Spinal cord (tissue), 10 donors: Measurements from ENCODE around the gene SEMG2. TPM values are rescaled to one million over a fixed set of nuclear protein-coding genes. Genes with fewer than 3 reads are reported as not detected.

ENCODE experiments used
- DNase-seq, 6 donors: peaks; one replicate each; pipeline versions ENCODE4 v3.0.0 to v3.0.0-alpha.2; 2013 to 2015; ENCODE audit warnings: low spot score in 6 of 6, low read depth in 4 of 6
- H3K27ac ChIP-seq: one replicate; pipeline ENCODE4 v1.5.1; 2013; ENCODE audit warnings: low read depth, low read length, control low read depth
- H3K27me3 ChIP-seq: one replicate; pipeline ENCODE4 v1.6.1; 2013; ENCODE audit warnings: low read length; ENCODE audit not compliant: control insufficient read depth, insufficient read depth
- H3K36me3 ChIP-seq: one replicate; pipeline ENCODE4 v1.6.1; 2013; ENCODE audit warnings: low read length; ENCODE audit not compliant: control insufficient read depth, insufficient read depth
- H3K4me1 ChIP-seq: one replicate; pipeline ENCODE4 v1.6.1; 2013; ENCODE audit warnings: low read length; ENCODE audit not compliant: control insufficient read depth, insufficient read depth
- H3K4me3 ChIP-seq: one replicate; pipeline ENCODE4 v1.5.1; 2013; ENCODE audit warnings: low read depth, low read length, control low read depth
- H3K9me3 ChIP-seq: one replicate; pipeline ENCODE4 v1.6.1; 2013; ENCODE audit warnings: low read length; ENCODE audit not compliant: control insufficient read depth, insufficient read depth
- WGBS: methylation state at CpG from one replicate; pipeline ENCODE4 v1.1.5; 2013; ENCODE audit warnings: missing lambda C conversion rate; ENCODE audit not compliant: insufficient coverage; 5-methylcytosine and 5-hydroxymethylcytosine counted together
- polyA plus RNA-seq, 2 donors: library from polyadenylated mRNA; unstranded; fragments of 120-200 nt; gene quantifications; one replicate each; pipeline ENCODE4 v1.2.1, GENCODE V29; 2013; ENCODE audit not compliant: insufficient read length in 2 of 2
- total RNA-seq, 2 donors: library from RNA; depleted of rRNA in 1 of 2; stranded (reverse); fragments of 120-200 nt in 1 of 2; fragments of >200 nt in 1 of 2; gene quantifications; one replicate each; pipeline versions ENCODE4 v1.2.3 to v1.2.4, GENCODE V29; 2013 to 2014
- donor health status: healthy.

SEMG2 gene
- total and polyA plus RNA-seq, 4 donors = not detected

- DNase-seq = no peak
- 92% methylated on average over 2 of the region's 3 CpGs for WGBS
- Histone ChIP-seq H3K27ac (no peak overlapping the region), H3K9me3 (no peaks in the 10 kb centered on the region), H3K36me3 (no peaks in the 10 kb centered on the region), H3K4me3 (no peak overlapping the region), H3K27me3 (no peaks in the 10 kb centered on the region), H3K4me1 (no peaks in the 10 kb centered on the region)
Observed at GRCh38 chr20:45269056-45269455, 47.9 kb downstream of the SEMG2 start.

GRCh38 chr20:45269754-45270270, 48.6 kb downstream of the SEMG2 start:
- H3K36me3 ChIP-seq = no peaks in the 10 kb centered on the region
- no peaks in the 10 kb centered on the region for H3K4me1 ChIP-seq
- WGBS = 80% methylated on average over 1 of the region's 4 CpGs
- H3K9me3 ChIP-seq = no peaks in the 10 kb centered on the region
- no peak for DNase-seq
- H3K27ac ChIP-seq = no peak overlapping the region
- H3K27me3 ChIP-seq = no peaks in the 10 kb centered on the region
- H3K4me3 ChIP-seq = no peak overlapping the region

Other genes with a start within 250 kb of the SEMG2 start
- gene KCNS1, start 120.2 kb upstream of the SEMG2 start, total RNA-seq = 1 to 10 TPM; 4.0 to 6.4 TPM
- gene KCNS1, start 120.2 kb upstream of the SEMG2 start, polyA plus RNA-seq = 1 to 10 TPM; 7.0 to 7.9 TPM
- under 1 TPM in 1 of 2 donors, not detected in 1; 0.28 TPM for gene WFDC5, start 106.2 kb upstream of the SEMG2 start, total RNA-seq
- gene WFDC5, start 106.2 kb upstream of the SEMG2 start, polyA plus RNA-seq = under 1 TPM; 0.33 to 0.57 TPM
- gene WFDC12, start 96.9 kb upstream of the SEMG2 start, total RNA-seq = not detected
- not detected for gene WFDC12, start 96.9 kb upstream of the SEMG2 start, polyA plus RNA-seq
- gene PI3, start 46.5 kb upstream of the SEMG2 start, total RNA-seq = not detected
- gene PI3, start 46.5 kb upstream of the SEMG2 start, polyA plus RNA-seq = not detected
- gene SEMG1, start 14.3 kb upstream of the SEMG2 start, total RNA-seq = not detected
- gene SEMG1, start 14.3 kb upstream of the SEMG2 start, polyA plus RNA-seq = not detected
- 10 to 100 TPM; 10.2 to 15.5 TPM for gene SLPI, start 33.2 kb downstream of the SEMG2 start, total RNA-seq
- 1 to 10 TPM; 5.2 to 8.7 TPM for gene SLPI, start 33.2 kb downstream of the SEMG2 start, polyA plus RNA-seq
- under 1 TPM; 0.11 to 0.20 TPM for gene RBPJL, start 85.5 kb downstream of the SEMG2 start, total RNA-seq
- gene RBPJL, start 85.5 kb downstream of the SEMG2 start, polyA plus RNA-seq = under 1 TPM; 0.53 to 0.59 TPM
- gene MATN4, start 86.9 kb downstream of the SEMG2 start, total RNA-seq = 10 to 100 TPM; 13.0 to 21.2 TPM
- 1 to 10 TPM; 3.6 to 9.9 TPM for gene MATN4, start 86.9 kb downstream of the SEMG2 start, polyA plus RNA-seq
- gene SDC4, start 127.1 kb downstream of the SEMG2 start, total RNA-seq = 10 to 100 TPM; 12.8 to 25.5 TPM
- gene SDC4, start 127.1 kb downstream of the SEMG2 start, polyA plus RNA-seq = 10 to 100 TPM in 1 of 2 donors, 1 to 10 TPM in 1; 5.6 to 10.6 TPM
- gene SYS1, start 141.8 kb downstream of the SEMG2 start, total RNA-seq = 10 to 100 TPM; 19.1 to 25.1 TPM
- gene SYS1, start 141.8 kb downstream of the SEMG2 start, polyA plus RNA-seq = 10 to 100 TPM; 30.1 to 32.8 TPM
- gene TP53TG5, start 157.0 kb downstream of the SEMG2 start, total RNA-seq = under 1 TPM; 0.39 to 0.69 TPM
- 1 to 10 TPM; 1.7 to 3.9 TPM for gene TP53TG5, start 157.0 kb downstream of the SEMG2 start, polyA plus RNA-seq
- 10 to 100 TPM; 22.7 to 31.5 TPM for gene DBNDD2, start 186.9 kb downstream of the SEMG2 start, total RNA-seq
- gene DBNDD2, start 186.9 kb downstream of the SEMG2 start, polyA plus RNA-seq = 10 to 100 TPM; 68.7 to 69.3 TPM
- gene PIGT, start 194.8 kb downstream of the SEMG2 start, total RNA-seq = 10 to 100 TPM; 22.1 to 87.6 TPM
- 10 to 100 TPM; 75.4 to 98.4 TPM for gene PIGT, start 194.8 kb downstream of the SEMG2 start, polyA plus RNA-seq
- 1 to 10 TPM; 7.0 to 8.1 TPM for gene WFDC2, start 248.4 kb downstream of the SEMG2 start, total RNA-seq
- 10 to 100 TPM; 64.9 to 70.0 TPM for gene WFDC2, start 248.4 kb downstream of the SEMG2 start, polyA plus RNA-seq